DMS 273 (cell line): Measurements from ENCODE around the gene OPRD1.
"Not testable (repeated sequence)": the region's sequence is repeated elsewhere in the genome, so short reads cannot be mapped to it uniquely, and the experiment has no call there.

Source experiments
- DNase-seq: peaks from one replicate; lab custom pipeline; 2025; ENCODE audit not compliant: unreplicated experiment; lab: John Stamatoyannopoulos, UW

The OPRD1 gene

DNA sequence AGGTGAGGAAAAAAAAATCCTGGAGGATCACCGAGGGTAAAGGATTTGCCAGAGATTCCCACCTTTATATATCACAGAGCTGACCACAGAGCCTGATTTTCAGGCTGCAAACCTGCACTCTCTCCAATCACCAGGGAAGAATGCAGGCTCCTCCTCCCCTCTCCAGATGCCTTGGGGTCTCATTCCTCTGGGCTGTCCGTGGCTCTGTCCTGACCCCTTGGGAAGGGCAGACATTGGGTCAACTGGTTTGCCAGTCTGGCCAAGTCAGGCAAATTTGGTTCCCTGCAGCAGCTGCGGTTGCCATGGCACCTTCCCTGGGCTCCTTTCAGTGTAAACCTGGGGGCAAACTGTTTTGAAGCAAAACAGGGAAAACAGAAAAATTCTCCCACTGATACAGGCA, 11.6 kb upstream of the OPRD1 start:
- DNase-seq: no peak

- DNase-seq: peak; percentile 56
Observed at GRCh38 chr1:28801461-28801860, 10.5 kb upstream of the OPRD1 start.

GRCh38 chr1:28803051-28803450, 8.9 kb upstream of the OPRD1 start:
- no peak for DNase-seq

DNA sequence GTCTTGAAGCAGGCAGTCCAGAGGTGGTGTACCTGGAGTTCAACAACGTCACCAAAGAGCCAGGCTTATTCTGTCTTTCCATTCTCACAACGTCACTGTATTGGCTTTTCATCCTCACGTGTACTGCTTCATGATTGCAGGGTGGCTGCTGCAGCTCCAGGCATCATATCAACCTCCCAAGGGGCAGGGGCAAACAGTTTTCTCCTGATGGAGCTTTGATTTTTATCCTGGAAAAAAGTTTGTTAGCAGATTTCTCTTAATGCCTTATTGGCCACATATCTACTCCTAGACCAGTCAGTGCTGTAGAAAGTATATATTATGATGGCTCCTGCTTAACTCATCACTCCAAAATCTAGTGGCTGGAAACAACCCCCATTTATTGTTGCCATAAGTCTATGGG, 8.3 kb upstream of the OPRD1 start:
- no peak for DNase-seq

DNA sequence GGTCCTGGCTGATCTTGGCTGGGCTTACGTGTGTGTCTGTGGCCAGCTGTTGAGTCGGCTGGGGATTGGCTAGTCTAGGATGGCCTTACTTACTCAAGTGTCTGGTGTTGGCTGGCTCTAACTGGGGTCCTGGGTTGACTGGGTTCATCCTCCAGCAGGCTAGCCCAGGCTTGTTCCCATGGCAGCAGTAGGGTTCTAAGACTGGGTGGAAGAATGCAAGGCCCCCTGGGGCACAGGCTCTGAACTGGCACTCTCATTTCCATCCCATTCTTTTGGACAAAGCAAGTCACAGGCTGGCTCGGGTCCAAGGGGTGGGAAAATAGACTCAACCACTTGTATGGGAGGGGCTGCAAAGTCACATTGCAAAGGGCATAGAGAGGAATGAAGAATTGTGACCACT, 7.9 kb upstream of the OPRD1 start:
- DNase-seq: peak; percentile 96

DNA sequence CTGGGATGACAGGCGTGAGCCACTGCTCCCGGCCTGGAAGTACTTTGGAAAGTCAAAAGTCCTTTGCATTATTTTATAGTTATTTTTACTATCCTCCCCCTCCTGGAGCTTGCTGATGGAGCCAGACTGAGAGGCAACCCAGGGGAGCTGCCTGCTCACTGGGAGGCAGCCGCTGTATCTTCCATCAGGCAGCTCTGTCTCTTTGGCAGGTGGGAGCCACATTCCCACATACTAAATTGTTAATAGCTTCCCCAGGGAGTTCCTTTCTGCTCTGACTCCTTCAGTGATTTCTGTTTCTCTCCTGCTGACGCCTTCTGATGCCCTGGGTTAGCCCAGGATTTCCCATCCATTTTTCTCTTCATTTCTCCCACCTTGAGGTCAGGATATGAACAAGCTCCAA, 4.9 kb upstream of the OPRD1 start:
- peak; percentile 71 for DNase-seq

- no peak for DNase-seq
Observed at GRCh38 chr1:28807986-28808385, 4.0 kb upstream of the OPRD1 start.

DNA sequence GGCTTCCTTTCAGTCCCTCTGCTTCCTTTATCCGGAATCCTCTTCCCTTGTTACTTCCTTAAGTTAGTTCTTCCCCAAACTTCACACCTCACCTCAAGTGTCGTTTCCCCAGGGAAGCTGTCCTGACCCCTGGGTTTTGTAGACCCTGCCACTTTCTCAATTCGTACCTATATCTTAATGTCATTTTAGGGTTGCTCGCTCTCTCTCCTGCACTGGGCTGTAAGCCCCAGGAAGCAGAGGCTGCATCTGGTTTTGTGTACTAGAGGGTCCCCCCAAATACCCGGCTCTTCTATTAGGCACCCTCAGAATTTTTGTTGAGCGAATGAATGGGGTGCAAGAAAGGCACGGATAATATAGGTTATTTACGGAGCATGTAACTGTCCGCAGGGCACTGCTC, 603 bp upstream of the OPRD1 start:
- no peak for DNase-seq

DNA sequence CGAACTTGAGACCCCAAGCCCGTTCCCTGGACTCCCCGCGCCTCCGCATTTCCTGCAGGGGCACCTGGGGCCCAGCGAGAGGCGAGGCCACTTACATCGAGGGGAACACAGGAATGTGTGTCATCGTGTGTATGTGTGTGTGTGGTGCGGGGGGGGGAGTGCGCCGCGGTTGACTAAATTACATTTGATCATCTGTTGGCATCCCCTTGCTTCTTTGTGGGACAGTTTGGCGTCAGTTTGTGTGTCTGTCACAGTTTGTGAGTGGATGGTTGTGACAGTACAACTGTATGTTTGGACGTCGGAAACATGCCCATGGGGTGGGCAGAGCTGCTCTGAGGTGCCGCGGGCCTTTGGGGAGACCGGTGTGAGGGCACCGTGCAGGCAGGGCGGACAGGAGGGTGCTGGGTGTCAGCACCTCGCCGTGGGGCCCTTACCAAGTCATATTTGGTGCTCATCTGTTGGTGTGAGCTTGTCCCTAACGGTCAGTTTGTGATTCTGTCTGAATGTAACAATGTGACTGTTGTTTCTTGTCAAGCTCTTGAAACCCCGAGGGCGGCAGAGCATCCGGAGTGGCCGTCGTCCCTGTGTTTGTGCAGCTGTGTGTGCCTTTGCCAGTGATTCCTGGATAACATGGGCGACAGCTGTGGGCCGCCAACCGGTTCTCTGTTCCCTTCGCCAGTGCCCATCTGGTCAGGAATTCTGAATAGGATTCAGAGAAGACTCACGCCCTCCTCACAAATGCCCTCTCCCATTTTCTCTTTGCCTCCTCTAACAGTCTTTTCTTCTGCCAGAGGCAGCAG, 899 bp downstream of the OPRD1 start:
- DNase-seq: peak; percentile 93

GRCh38 chr1:28813931-28814465, 2.0 kb downstream of the OPRD1 start:
- no peak for DNase-seq

DNA sequence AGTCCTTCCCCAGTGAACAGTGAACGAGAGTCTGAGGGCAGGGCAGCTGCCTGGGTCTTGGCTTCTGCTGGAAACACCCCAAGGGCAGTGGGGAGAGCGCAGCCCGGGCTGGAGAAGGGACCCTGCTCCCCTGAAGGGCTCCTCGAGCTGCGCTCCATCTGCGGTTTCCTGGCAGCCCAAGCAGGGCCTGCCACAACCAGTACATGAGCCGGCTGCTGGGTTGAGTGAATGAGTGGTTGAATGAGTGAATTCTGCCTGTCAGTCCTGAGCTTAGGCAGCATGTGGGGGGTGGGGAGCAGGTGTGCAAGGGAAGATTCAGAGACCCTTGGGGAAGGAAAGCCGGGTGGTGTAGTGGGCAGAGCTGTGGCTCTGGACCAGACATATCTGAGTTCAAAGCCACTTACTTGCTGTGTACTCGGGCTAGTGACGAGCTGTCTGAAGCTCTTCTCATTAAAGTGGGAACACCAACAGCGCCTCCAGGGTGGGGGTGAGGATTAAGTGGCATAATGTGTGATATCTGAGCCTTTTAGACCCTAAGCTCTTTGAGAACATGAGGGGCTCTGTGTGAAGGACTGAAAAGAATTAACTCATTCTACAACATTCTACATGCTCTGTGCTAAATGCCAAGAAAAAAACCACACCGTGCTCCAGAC, 3.7 kb downstream of the OPRD1 start:
- DNase-seq: peak; percentile 67

GRCh38 chr1:28817133-28817532, 5.2 kb downstream of the OPRD1 start:
- no peak for DNase-seq

DNA sequence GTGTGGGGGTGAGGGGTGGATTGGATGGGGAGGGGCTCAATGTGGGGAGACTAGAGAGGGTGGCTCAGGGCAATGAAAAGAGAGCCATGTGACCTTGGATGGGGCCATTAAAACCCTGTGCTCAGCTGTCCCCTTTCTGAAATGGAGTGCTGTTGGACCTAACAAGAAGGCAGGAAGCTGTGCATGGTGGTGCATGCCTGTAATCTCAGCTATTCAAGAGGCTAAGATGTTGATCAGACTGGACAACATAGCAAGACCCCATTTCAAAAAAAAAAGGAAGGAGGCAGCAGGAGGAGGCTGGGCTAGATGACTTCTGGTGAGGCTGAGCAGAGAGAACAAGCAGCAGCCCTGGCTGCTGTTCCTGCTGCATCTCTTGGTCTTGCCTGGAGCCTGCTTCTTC, 7.0 kb downstream of the OPRD1 start:
- DNase-seq: no peak

- DNase-seq: no peak
Observed at GRCh38 chr1:28822799-28823198, 10.8 kb downstream of the OPRD1 start.

DNA sequence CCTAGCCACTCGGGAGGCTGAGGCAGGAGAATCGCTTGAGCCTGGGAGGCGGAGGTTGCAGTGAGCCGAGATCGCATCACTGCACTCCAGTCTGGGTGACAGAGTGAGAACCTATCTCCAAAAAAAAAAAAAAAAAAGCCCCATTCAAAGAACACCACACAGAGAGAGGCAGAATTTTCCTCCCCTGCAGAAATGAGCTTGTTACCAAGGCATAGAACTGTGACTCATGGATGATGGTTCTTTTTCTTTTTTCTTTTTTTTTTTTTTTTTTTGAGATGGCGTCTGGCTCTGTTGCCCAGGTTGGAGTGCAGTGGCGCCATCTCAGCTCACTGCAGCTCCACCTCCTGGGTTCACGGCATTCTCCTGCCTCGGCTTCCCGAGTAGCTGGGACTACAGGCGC, 12.1 kb downstream of the OPRD1 start:
- DNase-seq: not testable (repeated sequence)

GRCh38 chr1:28828227-28828858, 16.4 kb downstream of the OPRD1 start:
- not testable (repeated sequence) for DNase-seq

DNA sequence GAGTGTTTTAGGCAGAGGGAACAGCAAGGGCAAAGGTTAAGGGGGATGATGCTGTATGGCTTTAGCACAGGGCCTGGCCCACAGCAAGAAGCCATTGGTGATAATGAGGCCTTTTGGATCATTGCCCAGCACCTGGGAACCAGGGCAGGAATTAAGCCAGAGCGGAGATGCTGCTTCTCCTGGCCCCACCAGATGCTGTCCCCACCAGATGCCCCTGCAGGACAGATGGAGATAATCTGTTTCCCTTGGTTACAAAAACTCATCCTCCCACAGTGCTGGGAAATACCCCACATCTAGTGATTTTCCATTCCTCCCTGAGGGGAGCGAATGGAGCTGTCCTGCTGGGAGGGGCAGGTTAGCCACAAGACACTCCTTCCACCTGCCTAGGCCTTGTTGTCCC, 18.8 kb downstream of the OPRD1 start:
- peak; percentile 96 for DNase-seq

DNA sequence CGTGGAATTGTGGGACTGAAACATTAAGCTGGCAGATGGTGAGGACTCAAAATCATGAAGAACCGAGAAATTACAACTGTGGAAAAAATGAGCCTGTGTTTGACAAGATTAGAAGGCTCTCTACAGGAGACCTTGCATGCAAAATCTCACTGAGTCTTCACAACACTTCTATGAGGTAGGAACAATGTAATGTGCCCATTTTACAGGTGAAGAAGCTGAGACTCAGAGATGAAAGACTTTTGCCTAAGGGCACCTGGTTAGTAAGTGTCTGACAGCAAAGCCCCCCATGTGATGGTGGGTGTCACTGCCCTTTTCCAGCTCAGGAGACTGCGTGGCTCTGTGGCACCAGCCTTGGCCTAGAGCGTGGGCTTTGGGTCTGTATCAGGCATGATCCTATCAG, 21.0 kb downstream of the OPRD1 start:
- no peak for DNase-seq

DNA sequence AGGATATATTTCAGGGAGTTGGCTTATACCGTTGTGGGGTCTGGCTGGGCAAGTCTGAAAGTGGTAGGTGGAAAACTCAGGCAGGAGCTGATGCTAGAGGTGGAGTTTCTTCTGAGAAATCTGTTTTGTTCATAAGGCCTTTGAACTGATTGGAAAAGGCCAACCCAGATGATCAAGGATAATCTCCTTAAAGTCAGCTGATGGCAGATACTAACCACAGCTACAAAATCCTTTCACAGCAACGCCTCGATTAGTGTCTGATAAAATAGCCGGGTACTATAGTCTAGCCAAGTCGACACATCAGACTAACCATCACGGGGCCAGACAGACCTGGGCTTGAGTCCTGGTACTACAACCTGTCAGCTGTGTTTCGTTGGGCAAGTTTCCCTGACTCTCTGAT, 21.4 kb downstream of the OPRD1 start:
- DNase-seq: no peak

DNA sequence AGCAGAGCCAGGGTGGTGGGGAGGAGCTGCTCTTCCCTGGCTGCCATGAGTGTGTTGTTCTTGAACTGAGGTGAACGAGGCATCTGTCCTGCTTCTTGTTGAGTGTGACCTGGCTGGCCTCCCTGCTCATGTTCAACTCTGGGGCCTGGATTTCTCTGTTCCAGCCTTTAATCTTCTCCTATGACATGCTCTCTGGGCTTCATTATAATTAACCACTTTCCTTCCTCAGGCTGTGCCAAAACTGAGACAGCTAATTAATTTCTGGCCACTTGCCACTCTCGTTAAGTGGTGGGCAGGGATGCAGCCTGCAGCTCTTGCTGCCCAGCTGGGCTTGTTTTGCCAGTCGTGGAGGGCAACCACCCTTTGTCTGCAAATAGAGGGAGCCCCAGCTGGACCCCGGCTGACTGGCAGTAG, 23.3 kb downstream of the OPRD1 start:
- DNase-seq: peak; percentile 97

DNA sequence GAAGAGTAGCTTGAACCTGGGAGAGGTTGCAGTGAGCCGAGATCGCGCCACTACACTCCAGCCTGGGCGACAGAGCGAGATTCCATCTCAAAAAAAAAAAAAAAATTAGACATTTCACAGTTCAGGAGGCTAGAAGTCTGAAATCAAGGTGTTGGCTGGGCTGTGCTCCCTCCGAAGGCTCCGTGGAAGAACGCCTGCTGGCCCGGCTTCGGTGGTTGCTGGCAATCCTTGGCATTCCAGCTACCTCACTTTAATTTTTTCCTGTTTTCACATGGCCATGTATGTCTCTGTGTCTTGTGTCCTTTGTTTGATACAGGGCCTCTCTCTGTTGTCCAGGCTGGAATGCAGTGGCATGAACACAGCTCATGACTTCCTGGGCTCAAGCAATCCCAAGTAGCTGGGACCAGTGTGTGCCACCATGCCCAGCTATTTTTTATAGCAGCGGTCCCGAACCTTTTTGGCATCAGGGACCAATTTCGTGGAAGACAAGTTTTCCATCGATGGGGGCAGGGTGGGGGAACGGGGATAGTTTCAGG, 24.5 kb downstream of the OPRD1 start:
- no peak for DNase-seq
